Upper lobe of left lung (tissue), 4 donors: ENCODE measurements around the gene FGGY.

Experiments used
- CTCF ChIP-seq, 6 experiments: fragments of 450-650 bp in 4 of 6; fragments of 200-600 bp in 2 of 6; sonication (generic) in 2 of 6; IDR thresholded peaks; one replicate each; pipeline ENCODE4 v1.5.1; 2016 to 2019; ENCODE audit warnings: antibody characterized with exemption in 6 of 6
- POLR2A ChIP-seq, 4 donors: fragments of 450-650 bp; IDR thresholded peaks; one replicate each; pipeline ENCODE4 v1.5.1; 2016 to 2017; ENCODE audit warnings: antibody characterized with exemption in 4 of 4, mild to moderate bottlenecking in 2 of 4

GRCh38 chr1:59516881-59517280, 220.0 kb downstream of the FGGY start:
- TF ChIP-seq POLR2A (IDR thresholded peaks at IDR 0.05) (no peak), CTCF (IDR thresholded peaks at IDR 0.05) (no peak)
